Fibroblast of lung (primary cell): ENCODE results near the gene MNAT1.

ENCODE experiments used
- EZH2 ChIP-seq: IDR thresholded peaks from 2 replicates; pipeline ENCODE4 v1.5.1; 2012; ENCODE audit warnings: low read length, control low read depth, mild to moderate bottlenecking; ENCODE audit errors: missing control alignments
- TF ChIP-seq, protein P1 (sequence below), 2 donors: IDR thresholded peaks in 1 of 2; conservative IDR thresholded peaks in 1 of 2; 1 replicate in 1 of 2; 2 replicates in 1 of 2; pipeline ENCODE4 v1.5.1; 2011 to 2012; ENCODE audit warnings: low read length in 2 of 2, control low read depth in 1 of 2, inconsistent platforms in 1 of 2, low read depth in 1 of 2, mild to moderate bottlenecking in 1 of 2

DNA sequence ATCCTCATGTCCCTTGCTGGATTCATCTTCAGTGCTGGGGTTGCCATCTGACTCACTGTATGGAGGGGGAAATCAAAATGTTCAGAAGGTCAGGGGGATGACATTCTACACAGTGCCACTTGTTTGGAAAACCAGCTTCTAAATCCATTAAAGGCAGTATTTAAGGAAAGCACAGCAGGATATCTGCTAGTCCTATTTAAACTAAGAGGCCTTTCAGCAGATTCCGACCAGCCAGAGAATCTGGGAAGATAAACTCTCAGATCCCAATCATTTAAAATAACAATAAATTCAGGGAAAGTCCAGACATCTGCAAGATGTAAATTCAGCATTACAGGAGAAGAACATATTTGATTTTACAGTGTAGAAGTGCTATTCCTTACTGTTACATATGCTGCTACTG is 14.2 kb upstream of the MNAT1 start:
- TF ChIP-seq, protein P1, sequence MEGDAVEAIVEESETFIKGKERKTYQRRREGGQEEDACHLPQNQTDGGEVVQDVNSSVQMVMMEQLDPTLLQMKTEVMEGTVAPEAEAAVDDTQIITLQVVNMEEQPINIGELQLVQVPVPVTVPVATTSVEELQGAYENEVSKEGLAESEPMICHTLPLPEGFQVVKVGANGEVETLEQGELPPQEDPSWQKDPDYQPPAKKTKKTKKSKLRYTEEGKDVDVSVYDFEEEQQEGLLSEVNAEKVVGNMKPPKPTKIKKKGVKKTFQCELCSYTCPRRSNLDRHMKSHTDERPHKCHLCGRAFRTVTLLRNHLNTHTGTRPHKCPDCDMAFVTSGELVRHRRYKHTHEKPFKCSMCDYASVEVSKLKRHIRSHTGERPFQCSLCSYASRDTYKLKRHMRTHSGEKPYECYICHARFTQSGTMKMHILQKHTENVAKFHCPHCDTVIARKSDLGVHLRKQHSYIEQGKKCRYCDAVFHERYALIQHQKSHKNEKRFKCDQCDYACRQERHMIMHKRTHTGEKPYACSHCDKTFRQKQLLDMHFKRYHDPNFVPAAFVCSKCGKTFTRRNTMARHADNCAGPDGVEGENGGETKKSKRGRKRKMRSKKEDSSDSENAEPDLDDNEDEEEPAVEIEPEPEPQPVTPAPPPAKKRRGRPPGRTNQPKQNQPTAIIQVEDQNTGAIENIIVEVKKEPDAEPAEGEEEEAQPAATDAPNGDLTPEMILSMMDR (conservative IDR thresholded peaks at IDR 0.05 in 1 of 2, IDR thresholded peaks at IDR 0.05 in 1 of 2; ENCODE audit: low read depth in 1 of 2, low read length in 2 of 2) = no peak
- TF ChIP-seq EZH2 = no peak
